Activated T-cell treated with anti-CD3 and anti-CD28 coated beads, Interleukin-2, amount 50 U/mL, for 72 hours (primary cell): ENCODE measurements around the gene C2orf80. TPM values are rescaled to one million over a fixed set of nuclear protein-coding genes. Genes with fewer than 3 reads are reported as not detected.
"Not testable (repeated sequence)": the region's sequence is repeated elsewhere in the genome, so short reads cannot be mapped to it uniquely, and the experiment has no call there.

Experiments used
- ATAC-seq, 2 donors: fragments of 150-1000 bp; cut with Tn5 transposase; replicated peaks in 1 of 2; 2 replicates each; pipeline ENCODE4 v1.10.0; 2021; ENCODE audit warnings: moderate library complexity in 2 of 2, mild to moderate bottlenecking in 1 of 2
- DNase-seq, 2 donors: peaks; one replicate each; pipeline ENCODE4 v3.0.0; 2021 to 2022; ENCODE audit warnings: mixed read lengths in 1 of 2
- H3K27ac Mint-ChIP-seq: one replicate; pipeline ENCODE4 v1.8.0; 2022; ENCODE audit warnings: mild to moderate bottlenecking, moderate library complexity, mixed read lengths
- H3K27me3 Mint-ChIP-seq: one replicate; pipeline ENCODE4 v1.8.0; 2022; ENCODE audit warnings: low read depth, mixed read lengths
- H3K36me3 Mint-ChIP-seq, 2 donors: one replicate each; pipeline ENCODE4 v1.8.0; 2022; ENCODE audit warnings: mixed read lengths in 2 of 2, mild to moderate bottlenecking in 1 of 2; ENCODE audit not compliant: insufficient read depth in 2 of 2
- H3K4me1 Mint-ChIP-seq: one replicate; pipeline ENCODE4 v1.8.0; 2022; ENCODE audit warnings: low read depth, mixed read lengths
- H3K4me3 Mint-ChIP-seq, 2 donors: one replicate each; pipeline ENCODE4 v1.8.0; 2022; ENCODE audit warnings: mild to moderate bottlenecking in 2 of 2, mixed read lengths in 2 of 2, moderate library complexity in 2 of 2
- H3K9me3 Mint-ChIP-seq, 2 donors: one replicate each; pipeline ENCODE4 v1.8.0; 2022; ENCODE audit warnings: mixed read lengths in 2 of 2
- total RNA-seq, 2 donors: library from RNA; stranded (reverse); gene quantifications; one replicate each; pipeline ENCODE4 v1.2.3, GENCODE V29; 2022

C2orf80 gene
- total RNA-seq, 2 donors from 2014 or later: not detected

GRCh38 chr2:208118918-208119317 is 70.9 kb downstream of the C2orf80 start:
- H3K9me3 Mint-ChIP-seq: no peaks in the 10 kb centered on the region
- H3K27ac Mint-ChIP-seq: no peak overlapping the region
- no peaks in the 10 kb centered on the region for H3K4me1 Mint-ChIP-seq
- DNase-seq (no peak), ATAC-seq (no peak)
- H3K36me3 Mint-ChIP-seq: no peaks in the 10 kb centered on the region
- no peak overlapping the region for H3K4me3 Mint-ChIP-seq
- peaks cover 4% of the 10 kb centered on the region for H3K27me3 Mint-ChIP-seq

- H3K9me3 Mint-ChIP-seq, H3K27me3 Mint-ChIP-seq, H3K27ac Mint-ChIP-seq, H3K4me1 Mint-ChIP-seq, H3K4me3 Mint-ChIP-seq, ATAC-seq, DNase-seq, H3K36me3 Mint-ChIP-seq: not testable (repeated sequence)
These were observed 72.4 kb downstream of the C2orf80 start for GRCh38 chr2:208117390-208117789.

Other genes starting within 250 kb of the C2orf80 start
- 1 to 10 TPM; 8.8 to 9.2 TPM for gene PLEKHM3, start 164.5 kb downstream of the C2orf80 start, total RNA-seq
- not detected for gene CRYGD, start 65.5 kb downstream of the C2orf80 start, total RNA-seq
- gene CRYGC, start 60.2 kb downstream of the C2orf80 start, total RNA-seq: not detected
- not detected for gene CRYGB, start 43.9 kb downstream of the C2orf80 start, total RNA-seq
- not detected for gene CRYGA, start 26.4 kb downstream of the C2orf80 start, total RNA-seq
- gene IDH1, start 65.0 kb upstream of the C2orf80 start, total RNA-seq: 10 to 100 TPM; 18.6 to 21.4 TPM
- 10 to 100 TPM; 28.8 to 29.7 TPM for gene PIKFYVE, start 76.2 kb upstream of the C2orf80 start, total RNA-seq
- under 1 TPM; 0.12 to 0.28 TPM for gene PTH2R, start 216.8 kb upstream of the C2orf80 start, total RNA-seq